ENCODE data around the gene ACP4.

Gene ACP4

GRCh38 chr19:50831026-50831396 is 40.8 kb downstream of the ACP4 start:
- Histone ChIP-seq H3K36me3 (ENCODE audit: control insufficient read depth in 1 of 2, insufficient read depth in 2 of 2, low read length in 2 of 2) (no peaks in the 10 kb centered on the region), H3K4me1 (ENCODE audit: control insufficient read depth in 1 of 2, insufficient read depth in 2 of 2, low read length in 2 of 2) (peaks cover 6 to 10% of the 10 kb centered on the region in 2 donors), H3K27me3 (ENCODE audit: control insufficient read depth in 1 of 2, insufficient read depth in 2 of 2, low read length in 2 of 2) (peaks cover 0 to 4% of the 10 kb centered on the region in 2 donors), H3K4me3 (ENCODE audit: low read depth in 1 of 2, low read length in 2 of 2) (no peak overlapping the region), H3K9me3 (ENCODE audit: control insufficient read depth in 1 of 2, low read length in 2 of 2) (no peaks in the 10 kb centered on the region), H3K9ac (ENCODE audit: low read depth in 1 of 2, low read length in 2 of 2) (no peak overlapping the region), H3K27ac (ENCODE audit: low read depth, low read length) (no peak overlapping the region)

GRCh38 chr19:50832666-50833065 is 42.5 kb downstream of the ACP4 start:
- Histone ChIP-seq H3K27me3 (ENCODE audit: control insufficient read depth in 1 of 2, insufficient read depth in 2 of 2, low read length in 2 of 2) (peaks cover 0 to 4% of the 10 kb centered on the region in 2 donors), H3K27ac (ENCODE audit: low read depth, low read length) (no peak overlapping the region), H3K36me3 (ENCODE audit: control insufficient read depth in 1 of 2, insufficient read depth in 2 of 2, low read length in 2 of 2) (no peaks in the 10 kb centered on the region), H3K4me1 (ENCODE audit: control insufficient read depth in 1 of 2, insufficient read depth in 2 of 2, low read length in 2 of 2) (peaks cover 6 to 17% of the 10 kb centered on the region in 2 donors), H3K4me3 (ENCODE audit: low read depth in 1 of 2, low read length in 2 of 2) (no peak overlapping the region), H3K9ac (ENCODE audit: low read depth in 1 of 2, low read length in 2 of 2) (no peak overlapping the region), H3K9me3 (ENCODE audit: control insufficient read depth in 1 of 2, low read length in 2 of 2) (no peaks in the 10 kb centered on the region)

DNA sequence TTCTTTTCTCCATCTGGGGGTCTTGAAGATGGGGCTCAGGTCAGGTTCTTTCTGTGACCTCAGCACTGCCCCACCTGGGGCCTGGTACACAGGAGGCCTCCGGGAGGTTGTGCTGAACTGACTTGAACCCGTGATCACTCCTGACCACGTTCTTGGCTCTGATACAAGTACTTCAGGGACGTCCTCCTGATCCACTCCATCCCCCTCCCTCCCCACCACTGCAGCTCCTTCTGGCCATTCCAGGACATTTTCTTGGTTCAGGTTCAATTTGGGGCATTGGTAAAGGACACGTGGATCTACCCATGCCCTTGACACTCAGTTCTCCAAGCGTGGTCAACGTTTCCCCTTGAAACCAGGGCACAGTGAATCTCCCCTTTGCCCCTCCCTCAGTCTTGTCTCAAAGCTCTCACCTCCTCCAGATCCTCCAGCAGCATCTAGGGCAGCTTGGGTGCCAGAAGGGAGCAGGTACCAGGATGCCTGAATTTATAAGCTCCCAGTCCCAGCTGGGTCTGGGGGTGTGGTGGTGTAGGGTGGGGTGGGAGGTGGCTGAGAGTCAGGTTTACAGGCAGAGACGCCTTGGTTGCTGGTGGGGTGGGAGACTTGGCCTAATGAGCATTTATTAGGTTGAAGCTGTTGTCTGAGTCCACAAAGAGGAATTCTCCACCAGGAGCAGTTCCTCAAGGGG is 43.0 kb downstream of the ACP4 start, which contains the start of gene KLK15:
Gene KLK15, minus strand, starts transcription at position 458 of the 685 bp plus-strand sequence. CDS start 2,082 bp downstream, outside the sequence.
- Histone ChIP-seq H3K27ac (ENCODE audit: low read depth, low read length) (no peak within 1 kb of the TSS), H3K27me3 (ENCODE audit: control insufficient read depth in 1 of 2, insufficient read depth in 2 of 2, low read length in 2 of 2) (peaks cover 0 to 2% of the 10 kb centered on the region in 2 donors), H3K4me3 (ENCODE audit: low read depth in 1 of 2, low read length in 2 of 2) (no peak within 1 kb of the TSS)

DNA sequence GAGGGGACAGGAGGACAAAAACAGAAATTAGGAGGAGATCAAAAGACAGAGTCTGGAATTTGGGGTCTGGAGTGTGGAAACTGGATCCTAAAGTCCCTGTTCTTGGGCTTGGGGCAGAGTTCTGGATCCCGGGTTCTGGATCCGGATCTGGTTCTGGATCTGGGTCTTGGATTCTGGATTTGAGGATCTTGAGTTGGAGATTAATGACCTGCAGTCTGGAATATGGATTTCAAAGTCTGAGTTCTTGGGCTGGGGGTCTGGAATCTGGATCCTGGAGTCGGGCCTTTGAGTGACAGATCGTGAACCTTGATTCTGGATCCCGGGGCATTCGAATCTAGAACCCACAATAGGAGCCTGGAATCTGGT is 43.6 kb downstream of the ACP4 start:
- no peaks in the 10 kb centered on the region for H3K36me3 ChIP-seq (ENCODE audit: control insufficient read depth in 1 of 2, insufficient read depth in 2 of 2, low read length in 2 of 2)
- H3K4me3 ChIP-seq (ENCODE audit: low read depth in 1 of 2, low read length in 2 of 2), result no peak overlapping the region
- H3K27ac ChIP-seq (ENCODE audit: low read depth, low read length), result no peak overlapping the region
- H3K9ac ChIP-seq (ENCODE audit: low read depth in 1 of 2, low read length in 2 of 2), result no peak overlapping the region
- peaks cover 6 to 17% of the 10 kb centered on the region in 2 donors for H3K4me1 ChIP-seq (ENCODE audit: control insufficient read depth in 1 of 2, insufficient read depth in 2 of 2, low read length in 2 of 2)
- H3K9me3 ChIP-seq (ENCODE audit: control insufficient read depth in 1 of 2, low read length in 2 of 2), result no peaks in the 10 kb centered on the region
- no peaks in the 10 kb centered on the region for H3K27me3 ChIP-seq (ENCODE audit: control insufficient read depth in 1 of 2, insufficient read depth in 2 of 2, low read length in 2 of 2)

More for the DNA sequence above, 43.0 kb downstream of the ACP4 start, which contains the start of gene KLK15:
- Histone ChIP-seq H3K36me3 (ENCODE audit: control insufficient read depth in 1 of 2, insufficient read depth in 2 of 2, low read length in 2 of 2) (no peaks in the 10 kb centered on the region), H3K9ac (ENCODE audit: low read depth in 1 of 2, low read length in 2 of 2) (no peak within 1 kb of the TSS), H3K9me3 (ENCODE audit: control insufficient read depth in 1 of 2, low read length in 2 of 2) (no peaks in the 10 kb centered on the region), H3K4me1 (ENCODE audit: control insufficient read depth in 1 of 2, insufficient read depth in 2 of 2, low read length in 2 of 2) (peaks cover 6 to 17% of the 10 kb centered on the region in 2 donors)

- peak overlapping the region; percentile 76 to 79 for H3K4me3 ChIP-seq (ENCODE audit: low read depth in 1 of 2, low read length in 2 of 2)
- H3K27ac ChIP-seq (ENCODE audit: low read depth, low read length), result no peak overlapping the region
- H3K9me3 ChIP-seq (ENCODE audit: control insufficient read depth in 1 of 2, low read length in 2 of 2), result no peaks in the 10 kb centered on the region
- H3K9ac ChIP-seq (ENCODE audit: low read depth in 1 of 2, low read length in 2 of 2), result peak overlapping the region; percentile 65 to 75
- H3K4me1 ChIP-seq (ENCODE audit: control insufficient read depth in 1 of 2, insufficient read depth in 2 of 2, low read length in 2 of 2), result peaks cover 6 to 17% of the 10 kb centered on the region in 2 donors
- no peaks in the 10 kb centered on the region for H3K27me3 ChIP-seq (ENCODE audit: control insufficient read depth in 1 of 2, insufficient read depth in 2 of 2, low read length in 2 of 2)
- no peaks in the 10 kb centered on the region for H3K36me3 ChIP-seq (ENCODE audit: control insufficient read depth in 1 of 2, insufficient read depth in 2 of 2, low read length in 2 of 2)
Measured at GRCh38 chr19:50835103-50835784, 45.0 kb downstream of the ACP4 start.

DNA sequence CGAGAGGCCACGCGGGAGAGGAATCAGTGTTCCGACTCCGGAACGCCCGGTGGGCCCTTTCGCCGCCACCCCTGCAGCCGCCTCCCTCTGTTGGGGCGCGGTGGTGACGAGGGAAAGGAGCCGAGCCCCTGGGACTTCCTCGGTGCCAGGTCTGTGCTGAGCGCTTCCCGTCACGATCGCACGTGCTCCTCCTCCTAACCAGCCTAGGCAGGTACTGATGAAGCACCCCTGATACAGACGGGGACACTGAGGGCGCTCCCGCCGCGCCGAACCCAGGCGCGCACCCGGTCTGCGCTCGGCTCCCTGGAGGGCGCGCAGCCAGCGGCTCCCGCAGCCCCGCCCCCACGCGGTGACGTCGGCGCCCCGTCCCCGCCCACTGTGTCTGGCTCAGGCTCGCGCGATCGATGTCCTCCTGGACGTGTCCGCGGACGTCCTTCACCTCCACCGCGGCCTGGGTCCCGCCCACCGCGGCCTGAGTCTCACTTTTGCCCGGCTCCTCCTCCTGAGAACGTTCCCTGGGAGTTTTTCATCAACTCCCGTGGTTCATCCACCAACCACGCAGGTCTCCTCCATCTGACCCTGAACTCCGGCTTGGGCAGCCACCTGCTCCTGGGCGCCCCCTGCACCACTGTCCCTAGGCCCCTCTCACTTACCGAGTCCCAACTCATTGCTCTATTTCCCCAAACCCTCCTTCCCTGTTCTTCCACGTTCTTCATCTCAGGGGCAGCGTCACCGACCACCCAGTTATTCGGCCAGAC is 45.7 kb downstream of the ACP4 start:
- Histone ChIP-seq H3K27me3 (ENCODE audit: control insufficient read depth in 1 of 2, insufficient read depth in 2 of 2, low read length in 2 of 2) (no peaks in the 10 kb centered on the region), H3K9ac (ENCODE audit: low read depth in 1 of 2, low read length in 2 of 2) (peak overlapping the region; percentile 65 to 75)

DNA sequence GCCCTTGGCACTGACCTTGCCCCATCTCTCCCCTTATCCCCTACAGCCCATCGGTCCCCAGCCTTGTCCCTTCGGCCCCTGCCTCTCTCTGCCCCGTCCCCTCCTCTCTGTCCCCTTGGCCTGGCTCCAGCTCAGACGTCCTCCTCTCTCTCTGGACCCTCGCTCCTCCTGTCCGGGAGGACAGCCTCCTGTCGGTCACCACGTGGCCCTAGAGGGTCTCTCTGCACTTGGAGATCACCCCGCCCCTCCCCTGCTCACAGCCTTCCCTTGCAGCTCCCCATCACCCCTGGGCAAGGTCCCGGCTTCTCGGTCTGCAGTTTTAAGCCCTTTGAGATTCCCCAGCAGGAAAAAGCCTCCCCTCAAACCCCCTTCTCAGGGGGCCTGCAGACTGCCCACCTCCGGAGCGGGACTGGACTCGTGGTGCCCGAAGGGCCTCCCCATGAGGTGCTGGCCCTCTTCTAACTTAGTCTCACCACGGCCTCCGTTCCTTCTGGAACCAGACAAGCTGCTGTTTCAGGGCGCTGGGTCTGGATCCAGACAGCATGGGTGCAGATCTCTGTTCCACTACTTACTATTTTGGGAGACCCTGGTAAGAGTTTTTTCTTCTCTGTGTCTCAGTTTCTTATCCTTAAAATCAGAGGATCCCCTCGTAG is 46.5 kb downstream of the ACP4 start:
- peak overlapping the region; percentile 48 to 75 for H3K9ac ChIP-seq (ENCODE audit: low read depth in 1 of 2, low read length in 2 of 2)
- H3K4me1 ChIP-seq (ENCODE audit: control insufficient read depth in 1 of 2, insufficient read depth in 2 of 2, low read length in 2 of 2), result peaks cover 6 to 17% of the 10 kb centered on the region in 2 donors
- H3K4me3 ChIP-seq (ENCODE audit: low read depth in 1 of 2, low read length in 2 of 2), result peak overlapping the region; percentile 76 to 79
- no peaks in the 10 kb centered on the region for H3K36me3 ChIP-seq (ENCODE audit: control insufficient read depth in 1 of 2, insufficient read depth in 2 of 2, low read length in 2 of 2)
- H3K9me3 ChIP-seq (ENCODE audit: control insufficient read depth in 1 of 2, low read length in 2 of 2), result no peaks in the 10 kb centered on the region
- peaks cover 0 to 2% of the 10 kb centered on the region in 2 donors for H3K27me3 ChIP-seq (ENCODE audit: control insufficient read depth in 1 of 2, insufficient read depth in 2 of 2, low read length in 2 of 2)
- peak overlapping the region; percentile 3 for H3K27ac ChIP-seq (ENCODE audit: low read depth, low read length)

More for the DNA sequence above, 45.7 kb downstream of the ACP4 start:
- Histone ChIP-seq H3K9me3 (ENCODE audit: control insufficient read depth in 1 of 2, low read length in 2 of 2) (no peaks in the 10 kb centered on the region), H3K4me1 (ENCODE audit: control insufficient read depth in 1 of 2, insufficient read depth in 2 of 2, low read length in 2 of 2) (peaks cover 6 to 17% of the 10 kb centered on the region in 2 donors), H3K27ac (ENCODE audit: low read depth, low read length) (peak overlapping the region; percentile 3), H3K36me3 (ENCODE audit: control insufficient read depth in 1 of 2, insufficient read depth in 2 of 2, low read length in 2 of 2) (no peaks in the 10 kb centered on the region), H3K4me3 (ENCODE audit: low read depth in 1 of 2, low read length in 2 of 2) (peak overlapping the region; percentile 76 to 79)

DNA sequence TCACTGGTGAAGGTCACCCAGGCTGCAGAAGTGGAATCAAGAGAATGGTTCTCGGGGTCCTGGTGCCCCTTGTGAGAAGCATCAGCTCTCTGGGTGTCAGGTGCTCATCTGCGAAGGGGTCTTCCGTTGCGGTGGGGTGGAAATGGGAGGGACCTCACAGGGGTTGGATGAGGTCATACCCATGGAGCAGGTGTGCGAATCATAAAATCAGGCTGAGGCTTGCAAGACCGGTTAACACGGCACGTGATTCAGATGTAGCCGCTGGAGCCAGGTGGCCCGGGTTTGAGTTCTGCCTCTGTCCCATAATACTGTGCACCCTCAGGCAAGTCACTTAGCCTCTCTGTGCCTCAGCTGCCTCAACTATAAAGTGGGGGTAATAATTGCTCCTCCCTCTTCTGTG is 47.1 kb downstream of the ACP4 start:
- Histone ChIP-seq H3K4me3 (ENCODE audit: low read depth in 1 of 2, low read length in 2 of 2) (no peak overlapping the region), H3K36me3 (ENCODE audit: control insufficient read depth in 1 of 2, insufficient read depth in 2 of 2, low read length in 2 of 2) (no peaks in the 10 kb centered on the region), H3K9ac (ENCODE audit: low read depth in 1 of 2, low read length in 2 of 2) (no peak overlapping the region), H3K27ac (ENCODE audit: low read depth, low read length) (no peak overlapping the region), H3K9me3 (ENCODE audit: control insufficient read depth in 1 of 2, low read length in 2 of 2) (no peaks in the 10 kb centered on the region), H3K27me3 (ENCODE audit: control insufficient read depth in 1 of 2, insufficient read depth in 2 of 2, low read length in 2 of 2) (peaks cover 0 to 2% of the 10 kb centered on the region in 2 donors), H3K4me1 (ENCODE audit: control insufficient read depth in 1 of 2, insufficient read depth in 2 of 2, low read length in 2 of 2) (peaks cover 6 to 17% of the 10 kb centered on the region in 2 donors)

DNA sequence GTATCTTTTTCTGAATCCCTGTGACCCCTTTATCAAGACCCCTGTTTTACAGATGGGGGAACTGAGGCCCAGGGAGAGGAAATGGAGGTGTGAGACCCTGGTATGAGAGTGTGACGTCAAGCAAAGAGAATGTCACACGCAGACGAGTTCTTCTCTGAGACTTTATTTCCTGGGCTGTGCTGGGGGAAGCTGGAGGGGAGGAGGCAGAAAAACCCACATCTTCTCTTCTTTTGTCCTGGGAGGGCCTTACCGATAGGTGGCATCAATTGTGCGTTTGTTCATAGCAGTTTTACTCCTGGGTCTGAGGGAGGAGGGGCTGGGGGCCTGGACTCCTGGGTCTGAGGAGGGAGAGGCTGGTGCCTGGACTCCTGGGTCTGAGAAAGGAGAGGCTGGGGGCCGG is 48.0 kb downstream of the ACP4 start:
- H3K27ac ChIP-seq (ENCODE audit: low read depth, low read length), result no peak overlapping the region
- H3K4me1 ChIP-seq (ENCODE audit: control insufficient read depth in 1 of 2, insufficient read depth in 2 of 2, low read length in 2 of 2), result peaks cover 6 to 17% of the 10 kb centered on the region in 2 donors
- no peak overlapping the region for H3K9ac ChIP-seq (ENCODE audit: low read depth in 1 of 2, low read length in 2 of 2)
- H3K36me3 ChIP-seq (ENCODE audit: control insufficient read depth in 1 of 2, insufficient read depth in 2 of 2, low read length in 2 of 2), result no peaks in the 10 kb centered on the region
- no peak overlapping the region for H3K4me3 ChIP-seq (ENCODE audit: low read depth in 1 of 2, low read length in 2 of 2)
- no peaks in the 10 kb centered on the region for H3K9me3 ChIP-seq (ENCODE audit: control insufficient read depth in 1 of 2, low read length in 2 of 2)
- peaks cover 0 to 2% of the 10 kb centered on the region in 2 donors for H3K27me3 ChIP-seq (ENCODE audit: control insufficient read depth in 1 of 2, insufficient read depth in 2 of 2, low read length in 2 of 2)
